Loucy (cell line): ENCODE results near the gene KREMEN1.

Source experiments
- H2AFZ ChIP-seq: fragments of 200-600 bp; sonication (generic); 2 replicates; pipeline ENCODE4 v1.6.0; 2016; ENCODE audit warnings: antibody characterized with exemption, mild to moderate bottlenecking, low read length, moderate library complexity
- H3F3A ChIP-seq: fragments of 200-600 bp; 2 replicates; pipeline ENCODE4 v1.6.0; 2016; ENCODE audit warnings: antibody characterized with exemption, low read depth, mild to moderate bottlenecking
- H3K27me3 ChIP-seq: fragments of 200-600 bp; sonication (generic); 2 replicates; pipeline ENCODE4 v1.6.1; 2014; ENCODE audit warnings: low read length, mild to moderate bottlenecking; ENCODE audit not compliant: insufficient read depth, poor library complexity, severe bottlenecking
- H3K36me3 ChIP-seq: fragments of 200-600 bp; sonication (generic); 2 replicates; pipeline ENCODE4 v1.6.1; 2016; ENCODE audit warnings: low read length; ENCODE audit not compliant: insufficient read depth
- H3K4me1 ChIP-seq: fragments of 200-600 bp; sonication (generic); 2 replicates; pipeline ENCODE4 v1.5.1; 2014; ENCODE audit warnings: low read length, mild to moderate bottlenecking; ENCODE audit not compliant: insufficient read depth, poor library complexity, severe bottlenecking
- H3K4me2 ChIP-seq: fragments of 200-600 bp; sonication (generic); 2 replicates; pipeline ENCODE4 v1.6.0; 2014; ENCODE audit warnings: antibody characterized with exemption, low read length, low read depth, mild to moderate bottlenecking; ENCODE audit not compliant: poor library complexity, severe bottlenecking
- H3K4me3 ChIP-seq: fragments of 200-600 bp; sonication (generic); 2 replicates; pipeline ENCODE4 v1.5.1; 2014; ENCODE audit warnings: low read length, mild to moderate bottlenecking, mixed read lengths; ENCODE audit not compliant: poor library complexity, severe bottlenecking
- H3K79me2 ChIP-seq: fragments of 200-600 bp; sonication (generic); 2 replicates; pipeline ENCODE4 v1.6.1; 2014; ENCODE audit warnings: low read length; ENCODE audit not compliant: insufficient read depth
- H3K9ac ChIP-seq: fragments of 200-600 bp; sonication (generic); 2 replicates; pipeline ENCODE4 v1.6.0; 2014; ENCODE audit warnings: mild to moderate bottlenecking, low read depth, low read length, moderate library complexity; ENCODE audit not compliant: poor library complexity, severe bottlenecking
- H3K9me2 ChIP-seq: fragments of 200-600 bp; sonication (generic); replicated peaks from 2 replicates; pipeline ENCODE4 v1.6.1; 2016; ENCODE audit warnings: low read depth, low read length, mixed read lengths
- H3K9me3 ChIP-seq: fragments of 200-600 bp; sonication (generic); 2 replicates; pipeline ENCODE4 v1.6.1; 2014; ENCODE audit warnings: mild to moderate bottlenecking, antibody characterized with exemption, low read length, low read depth; ENCODE audit not compliant: insufficient read depth
- H4K20me1 ChIP-seq: fragments of 200-600 bp; sonication (generic); 2 replicates; pipeline ENCODE4 v1.6.0; 2014; ENCODE audit warnings: antibody characterized with exemption, low read length, mild to moderate bottlenecking; ENCODE audit not compliant: insufficient read depth, poor library complexity, severe bottlenecking
- CTCF ChIP-seq: fragments of 200-600 bp; sonication (generic); conservative IDR thresholded peaks from 2 replicates; pipeline ENCODE4 v1.5.1; 2014; ENCODE audit warnings: mild to moderate bottlenecking, antibody characterized with exemption, low read length
- EZH2phosphoT487 ChIP-seq: fragments of 200-600 bp; IDR thresholded peaks from 2 replicates; pipeline ENCODE4 v1.6.1; 2018; ENCODE audit warnings: antibody characterized with exemption, mild to moderate bottlenecking, moderate library complexity, borderline replicate concordance

The KREMEN1 gene

GRCh38 chr22:29114392-29114791 lies 41.6 kb downstream of the KREMEN1 start:
- H3K9ac ChIP-seq: no peak overlapping the region
- no peaks in the 10 kb centered on the region for H3F3A ChIP-seq
- no peaks in the 10 kb centered on the region for H3K9me2 ChIP-seq
- no peaks in the 10 kb centered on the region for H3K79me2 ChIP-seq
- TF ChIP-seq EZH2phosphoT487 (no peak), CTCF (no peak)
- no peaks in the 10 kb centered on the region for H3K36me3 ChIP-seq
- H3K4me2 ChIP-seq: no peak overlapping the region
- 0 out of 2 replicates have a peak, but pooled peaks cover 3% of the 10 kb centered on the region for H3K9me3 ChIP-seq
- no peak overlapping the region for H3K4me3 ChIP-seq
- H3K27me3 ChIP-seq: no peaks in the 10 kb centered on the region
- peaks cover 5% of the 10 kb centered on the region for H3K4me1 ChIP-seq
- no peaks in the 10 kb centered on the region for H4K20me1 ChIP-seq
- no peak overlapping the region for H2AFZ ChIP-seq

- Histone ChIP-seq H4K20me1 (no peaks in the 10 kb centered on the region), H3K9me2 (no peaks in the 10 kb centered on the region), H3K9ac (no peak overlapping the region), H3K79me2 (no peaks in the 10 kb centered on the region), H3K27me3 (no peaks in the 10 kb centered on the region), H3K4me3 (no peak overlapping the region), H2AFZ (no peak overlapping the region), H3K36me3 (no peaks in the 10 kb centered on the region), H3F3A (no peaks in the 10 kb centered on the region), H3K9me3 (0 out of 2 replicates have a peak, but pooled peaks cover 3% of the 10 kb centered on the region), H3K4me1 (peaks cover 5% of the 10 kb centered on the region), H3K4me2 (no peak overlapping the region)
- no peak for TF ChIP-seq EZH2phosphoT487
- 0 out of 2 replicates have a peak, but pooled peaks have one; percentile 15 for TF ChIP-seq CTCF
These were observed 43.0 kb downstream of the KREMEN1 start for GRCh38 chr22:29115682-29116288.

GRCh38 chr22:29116397-29117123 lies 43.7 kb downstream of the KREMEN1 start:
- H3K9ac ChIP-seq: no peak overlapping the region
- 0 out of 2 replicates have a peak, but pooled peaks cover 3% of the 10 kb centered on the region for H3K9me3 ChIP-seq
- H3K79me2 ChIP-seq: no peaks in the 10 kb centered on the region
- H3K4me1 ChIP-seq: peaks cover 5% of the 10 kb centered on the region
- H3K4me3 ChIP-seq: no peak overlapping the region
- no peaks in the 10 kb centered on the region for H3K36me3 ChIP-seq
- no peaks in the 10 kb centered on the region for H3K27me3 ChIP-seq
- no peak overlapping the region for H2AFZ ChIP-seq
- no peaks in the 10 kb centered on the region for H4K20me1 ChIP-seq
- TF ChIP-seq EZH2phosphoT487: no peak
- TF ChIP-seq CTCF: no peak
- H3K9me2 ChIP-seq: no peaks in the 10 kb centered on the region
- no peaks in the 10 kb centered on the region for H3F3A ChIP-seq
- no peak overlapping the region for H3K4me2 ChIP-seq
